GM18499 (cell line): ENCODE data around the gene TCN1.
"Not testable (repeated sequence)": the region's sequence is repeated elsewhere in the genome, so short reads cannot be mapped to it uniquely, and the experiment has no call there.

Source experiments
- ATAC-seq: cut with Tn5 transposase; IDR thresholded peaks from one replicate; pipeline ENCODE4 v1.9.1; 2021; ENCODE audit warnings: moderate number of reproducible peaks; ENCODE audit not compliant: insufficient read depth, unreplicated experiment

TCN1 gene

DNA sequence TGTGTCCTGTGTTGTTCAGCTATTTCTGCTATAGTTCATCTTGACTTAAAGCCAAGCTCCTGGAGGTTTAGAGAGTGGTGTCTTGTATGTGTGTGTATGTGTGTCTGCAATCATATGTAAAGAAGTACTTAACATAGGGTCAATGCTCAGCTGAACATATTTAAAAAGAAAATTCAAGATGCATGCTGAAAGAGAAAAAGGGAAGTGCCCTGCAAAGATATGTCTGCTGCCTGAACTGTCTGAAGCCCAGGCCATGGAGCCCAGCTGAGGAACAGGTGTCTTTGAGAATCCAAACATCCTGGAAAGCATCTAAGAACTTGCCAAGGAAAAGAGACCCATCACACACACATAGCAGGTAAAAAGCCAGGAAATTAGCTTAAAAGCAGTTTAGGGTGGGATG, 6.6 kb downstream of the TCN1 start:
- ATAC-seq: no peak

DNA sequence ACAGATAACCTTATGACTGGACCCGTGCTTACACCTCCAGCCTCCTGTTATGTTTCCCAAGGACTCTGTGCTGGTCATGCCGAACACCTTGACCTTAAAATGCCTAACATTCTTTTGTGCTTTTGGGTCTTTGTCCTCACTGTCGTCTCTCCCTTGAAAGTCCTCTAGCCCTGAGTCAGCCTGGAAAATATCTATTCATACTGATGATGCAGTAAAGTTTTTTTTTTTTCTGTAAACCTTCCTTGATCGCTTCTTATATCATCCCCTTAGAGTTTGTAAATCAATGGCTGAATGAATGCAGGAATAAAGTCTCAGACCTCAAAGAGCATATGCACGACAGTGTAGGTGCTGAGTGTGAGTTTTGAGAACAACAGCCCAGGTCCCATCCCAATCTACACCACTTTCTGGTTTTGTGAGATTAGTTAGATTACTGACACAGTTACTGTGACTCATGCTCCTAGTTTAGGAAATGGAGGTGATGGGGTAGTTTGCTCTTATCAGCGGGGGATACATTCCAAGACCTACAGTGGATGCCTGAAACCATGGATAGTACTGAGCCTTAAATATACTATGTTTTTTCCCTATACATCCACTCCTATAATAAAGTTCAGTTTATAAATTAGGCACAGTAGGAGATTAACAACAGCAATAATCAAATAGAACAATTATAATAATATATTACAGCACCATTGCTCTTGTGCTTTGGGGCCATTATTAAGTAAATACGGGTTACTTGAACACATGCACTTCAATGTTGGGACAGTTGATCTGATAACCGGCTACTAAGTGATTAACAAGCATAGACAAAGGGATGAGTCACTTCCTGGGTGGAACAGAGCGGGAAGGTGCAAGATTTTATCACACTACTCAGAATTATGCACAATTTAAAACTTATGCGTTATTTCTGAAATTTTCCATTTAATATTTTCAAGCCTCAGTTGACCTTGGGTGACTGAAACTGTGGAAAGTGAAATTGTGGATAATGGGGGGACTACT, 8.6 kb downstream of the TCN1 start:
- no peak for ATAC-seq

- ATAC-seq: no peak
Observed at GRCh38 chr11:59854871-59855270, 11.4 kb downstream of the TCN1 start.

GRCh38 chr11:59851416-59851815, 14.9 kb downstream of the TCN1 start:
- not testable (repeated sequence) for ATAC-seq

DNA sequence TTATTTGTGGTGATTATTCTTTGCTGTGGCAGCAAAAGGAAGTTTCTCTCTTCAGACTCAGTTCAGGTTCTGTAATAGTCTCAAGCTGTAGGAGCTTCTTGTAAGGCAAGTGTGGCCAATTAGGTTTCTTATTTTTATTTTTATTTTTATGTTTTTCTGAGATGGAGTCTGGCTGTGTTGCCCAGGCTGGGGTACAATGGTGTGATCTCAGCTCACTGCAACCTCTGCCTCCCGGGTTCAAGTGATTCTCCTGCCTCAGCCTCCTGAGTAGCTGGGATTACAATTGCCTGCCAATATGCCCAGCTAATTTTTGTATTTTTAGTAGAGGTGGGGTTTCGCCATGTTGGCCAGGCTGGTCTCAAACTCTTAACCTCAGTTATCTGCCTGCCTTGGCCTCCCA, 16.7 kb downstream of the TCN1 start:
- ATAC-seq: not testable (repeated sequence)

DNA sequence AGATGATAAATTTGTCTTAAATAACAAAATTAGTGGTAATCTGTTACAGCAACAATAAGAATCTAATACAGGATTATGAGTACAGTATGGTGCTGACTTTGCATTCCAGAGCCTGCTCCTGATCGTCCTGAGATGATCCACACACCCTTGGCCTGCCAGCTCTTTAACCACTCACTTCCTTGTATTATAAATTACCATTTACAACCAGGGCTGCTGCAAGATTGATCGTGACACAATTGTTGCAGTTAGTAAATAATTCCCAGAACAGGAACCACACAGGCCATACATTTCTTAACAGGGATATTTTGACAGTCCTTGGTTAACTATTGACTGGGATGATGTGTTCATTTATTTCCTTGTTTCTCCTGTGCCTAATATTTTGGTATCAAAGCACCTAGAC, 17.2 kb downstream of the TCN1 start:
- ATAC-seq: no peak

GRCh38 chr11:59848439-59848838, 17.8 kb downstream of the TCN1 start:
- ATAC-seq: not testable (repeated sequence)

- ATAC-seq: no peak
Observed at GRCh38 chr11:59847626-59848025, 18.7 kb downstream of the TCN1 start.

DNA sequence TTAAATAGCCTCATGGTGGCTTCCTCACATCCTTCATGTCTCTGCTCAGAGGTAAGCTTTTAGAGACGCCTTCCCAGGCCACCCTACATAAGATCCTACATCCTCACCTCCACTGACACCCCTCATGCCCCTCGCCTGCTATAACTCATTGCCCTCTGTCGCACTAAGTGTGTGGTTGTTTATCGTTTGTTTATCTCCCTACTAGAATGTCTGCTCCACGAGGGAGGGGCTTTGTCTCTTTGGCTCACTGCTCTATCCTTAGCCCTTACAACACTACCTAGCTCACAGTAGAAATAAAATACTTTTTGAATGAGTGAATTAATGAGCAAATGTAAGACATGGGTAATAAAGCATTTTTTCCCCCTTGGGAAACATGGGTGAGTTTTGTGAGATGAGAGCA, 19.7 kb downstream of the TCN1 start:
- ATAC-seq: no peak

DNA sequence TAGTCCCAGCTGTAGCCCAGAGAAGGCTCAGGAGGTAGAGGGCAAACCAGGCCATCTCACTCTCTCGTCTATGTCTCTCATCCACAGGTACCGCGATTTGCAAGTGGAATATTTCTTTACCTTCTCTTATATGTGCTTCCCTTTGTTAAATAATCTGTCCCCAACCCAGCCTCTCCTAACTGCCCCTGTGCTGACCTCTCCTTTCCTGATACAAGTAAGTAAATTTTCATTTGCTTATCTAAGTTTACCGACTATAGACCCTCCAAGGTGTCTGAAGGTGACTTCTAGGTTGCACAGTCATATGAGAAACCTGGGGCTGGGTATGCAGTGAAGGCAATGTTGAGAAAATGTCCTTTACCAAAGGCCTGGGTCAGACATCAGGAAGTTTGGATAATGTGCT, 20.9 kb downstream of the TCN1 start, which contains the start of gene CBLIF:
TSS of gene CBLIF (minus strand) at position 101 of the 400 bp plus-strand sequence. CDS start at position 55, 46 bp downstream.
- ATAC-seq: no peak

- ATAC-seq: no peak
Observed at GRCh38 chr11:59842316-59842715, 24.0 kb downstream of the TCN1 start.

GRCh38 chr11:59841514-59841913, 24.8 kb downstream of the TCN1 start:
- ATAC-seq: no peak

DNA sequence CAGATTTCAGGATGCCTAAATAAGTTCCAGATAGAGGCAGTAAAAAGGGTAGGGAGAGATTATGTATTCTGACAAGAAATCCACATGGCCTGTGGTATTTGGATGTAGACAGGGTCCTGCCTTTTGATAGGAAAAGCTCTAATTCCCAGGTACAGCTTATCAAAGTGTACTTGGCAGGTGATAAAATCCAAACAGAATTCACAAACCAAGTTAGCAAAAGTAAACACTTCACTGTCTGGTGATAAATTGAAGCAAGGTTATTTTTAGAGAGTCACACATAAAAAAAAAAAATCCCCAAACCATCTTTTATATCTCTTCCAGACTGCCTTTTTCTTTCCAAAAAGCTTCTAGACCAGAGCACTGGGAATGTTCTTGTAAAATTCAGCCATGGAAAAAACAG, 26.7 kb downstream of the TCN1 start:
- ATAC-seq: no peak

- ATAC-seq: no peak
Observed at GRCh38 chr11:59833602-59834001, 32.7 kb downstream of the TCN1 start.

GRCh38 chr11:59829358-59829757, 36.9 kb downstream of the TCN1 start:
- no peak for ATAC-seq

GRCh38 chr11:59822989-59823566, 43.2 kb downstream of the TCN1 start:
- ATAC-seq: peak; percentile 86

DNA sequence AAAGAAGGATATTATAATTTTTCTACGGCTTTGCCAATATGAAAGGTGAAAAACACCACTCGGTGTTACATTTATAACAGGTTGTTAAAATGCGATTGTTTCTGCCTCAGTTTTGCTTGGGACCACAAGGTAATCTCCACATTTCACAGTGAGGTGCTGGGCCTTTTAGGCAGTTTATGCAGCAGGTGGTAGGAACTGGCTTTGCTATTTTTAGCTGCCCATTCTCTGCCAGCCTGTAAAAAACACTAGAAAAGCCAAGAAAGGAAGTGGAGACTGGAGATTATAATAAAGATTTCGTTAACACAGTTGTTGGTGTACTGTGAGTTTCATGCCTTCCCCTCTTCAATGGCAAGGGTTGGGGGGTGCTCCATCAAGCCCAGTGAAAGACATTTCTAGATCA, 47.7 kb downstream of the TCN1 start:
- ATAC-seq: no peak

GRCh38 chr11:59816434-59816833, 49.9 kb downstream of the TCN1 start:
- ATAC-seq: not testable (repeated sequence)

- ATAC-seq: no peak
Observed at GRCh38 chr11:59815754-59816153, 50.5 kb downstream of the TCN1 start.

DNA sequence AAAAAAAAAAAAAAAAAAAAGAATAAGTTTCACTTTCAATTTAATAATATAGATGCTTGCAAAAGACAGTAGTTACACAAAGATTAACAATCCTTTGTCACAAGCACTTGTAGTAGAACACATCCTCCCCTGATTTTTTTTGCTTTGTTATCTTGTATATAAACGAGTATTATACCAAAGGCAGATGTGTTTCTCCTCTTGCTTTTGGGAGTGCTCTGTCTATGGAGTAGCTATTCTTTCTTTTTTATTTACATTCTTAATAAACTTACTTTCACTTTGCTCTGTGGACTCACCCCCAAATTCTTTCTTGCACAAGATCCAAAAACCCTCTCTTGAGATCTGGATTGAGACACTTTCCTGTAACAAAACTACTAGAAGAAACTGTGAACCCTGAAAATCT, 52.3 kb downstream of the TCN1 start:
- ATAC-seq: no peak

GRCh38 chr11:59813364-59813763, 52.9 kb downstream of the TCN1 start:
- no peak for ATAC-seq

- ATAC-seq: no peak
Observed at GRCh38 chr11:59812220-59812619, 54.1 kb downstream of the TCN1 start.
